RWPE2 (cell line): ENCODE measurements around the gene CATSPERB.

Source experiments
- ATAC-seq: fragments of 200-7000 bp; cut with Tn5 transposase; 3 replicates; pipeline ENCODE4 v1.9.1; 2021; ENCODE audit warnings: low read depth
- DNase-seq: peaks from one replicate; pipeline ENCODE4 v3.0.0-alpha.2; 2020; ENCODE audit warnings: low spot score
- H3K27ac ChIP-seq: fragments of 450-650 bp; 2 replicates; pipeline ENCODE4 v1.5.1; 2017; ENCODE audit warnings: mild to moderate bottlenecking; ENCODE audit not compliant: poor library complexity, severe bottlenecking
- H3K27me3 ChIP-seq: fragments of 250-450 bp; sonication (Bioruptor Pico); 2 replicates; pipeline ENCODE4 v1.5.1; 2021; ENCODE audit warnings: mild to moderate bottlenecking, moderate library complexity; ENCODE audit not compliant: insufficient read depth, poor library complexity, severe bottlenecking
- H3K36me3 ChIP-seq: fragments of 250-450 bp; sonication (Bioruptor Pico); 2 replicates; pipeline ENCODE4 v1.5.1; 2020; ENCODE audit warnings: low read depth, mild to moderate bottlenecking, moderate library complexity
- H3K4me1 ChIP-seq: fragments of 250-450 bp; sonication (Bioruptor Pico); 2 replicates; pipeline ENCODE4 v1.5.1; 2021; ENCODE audit warnings: mild to moderate bottlenecking, moderate library complexity; ENCODE audit not compliant: insufficient read depth, poor library complexity, severe bottlenecking
- H3K4me3 ChIP-seq: fragments of 250-450 bp; sonication (Bioruptor Pico); 2 replicates; pipeline ENCODE4 v1.5.1; 2021; ENCODE audit warnings: mild to moderate bottlenecking, moderate library complexity; ENCODE audit not compliant: severe bottlenecking
- H3K9me3 ChIP-seq: fragments of 250-450 bp; sonication (Bioruptor Pico); 2 replicates; pipeline ENCODE4 v1.5.1; 2021; ENCODE audit warnings: mild to moderate bottlenecking, moderate library complexity; ENCODE audit not compliant: severe bottlenecking
- CTCF ChIP-seq: fragments of 450-650 bp; IDR thresholded peaks from one replicate; pipeline ENCODE4 v1.5.1; 2017; ENCODE audit warnings: mild to moderate bottlenecking, moderate library complexity; ENCODE audit not compliant: poor library complexity, severe bottlenecking

CATSPERB gene

GRCh38 chr14:91728616-91729183 is 3.2 kb downstream of the CATSPERB start:
- no peaks in the 10 kb centered on the region for H3K27me3 ChIP-seq
- H3K9me3 ChIP-seq: no peaks in the 10 kb centered on the region
- no peak for DNase-seq
- no peaks in the 10 kb centered on the region for H3K36me3 ChIP-seq
- H3K4me3 ChIP-seq: no peak overlapping the region
- H3K27ac ChIP-seq: no peak overlapping the region
- H3K4me1 ChIP-seq: no peaks in the 10 kb centered on the region
- ATAC-seq: no peak
- TF ChIP-seq CTCF: no peak

GRCh38 chr14:91727121-91727520 is 4.8 kb downstream of the CATSPERB start:
- no peak for TF ChIP-seq CTCF
- ATAC-seq (no peak), DNase-seq (no peak)
- Histone ChIP-seq H3K27ac (no peak overlapping the region), H3K36me3 (no peaks in the 10 kb centered on the region), H3K27me3 (no peaks in the 10 kb centered on the region), H3K4me1 (no peaks in the 10 kb centered on the region), H3K9me3 (no peaks in the 10 kb centered on the region), H3K4me3 (no peak overlapping the region)

GRCh38 chr14:91723501-91723900 is 8.4 kb downstream of the CATSPERB start:
- TF ChIP-seq CTCF: no peak
- H3K9me3 ChIP-seq: no peaks in the 10 kb centered on the region
- no peak overlapping the region for H3K4me3 ChIP-seq
- H3K27me3 ChIP-seq: no peaks in the 10 kb centered on the region
- H3K27ac ChIP-seq: no peak overlapping the region
- ATAC-seq: no peak
- no peaks in the 10 kb centered on the region for H3K4me1 ChIP-seq
- H3K36me3 ChIP-seq: no peaks in the 10 kb centered on the region
- DNase-seq: no peak

GRCh38 chr14:91722386-91722785 is 9.5 kb downstream of the CATSPERB start:
- no peak for TF ChIP-seq CTCF
- ATAC-seq (no peak), DNase-seq (no peak)
- H3K27ac ChIP-seq: no peak overlapping the region
- H3K27me3 ChIP-seq: no peaks in the 10 kb centered on the region
- H3K36me3 ChIP-seq: no peaks in the 10 kb centered on the region
- no peaks in the 10 kb centered on the region for H3K4me1 ChIP-seq
- H3K9me3 ChIP-seq: no peaks in the 10 kb centered on the region
- H3K4me3 ChIP-seq: no peak overlapping the region

GRCh38 chr14:91719839-91720238 is 12.0 kb downstream of the CATSPERB start:
- DNase-seq: no peak
- no peaks in the 10 kb centered on the region for H3K4me1 ChIP-seq

More at GRCh38 chr14:91719839-91720238, 12.0 kb downstream of the CATSPERB start:
- Histone ChIP-seq H3K9me3 (no peaks in the 10 kb centered on the region), H3K4me3 (no peak overlapping the region), H3K27me3 (no peaks in the 10 kb centered on the region), H3K27ac (no peak overlapping the region), H3K36me3 (no peaks in the 10 kb centered on the region)
- ATAC-seq: no peak
- TF ChIP-seq CTCF: no peak
